GM10847 (cell line): ENCODE data around the gene ARMC8.

ENCODE experiments used
- POLR2A ChIP-seq: IDR thresholded peaks from 2 replicates; pipeline ENCODE4 v1.6.1; 2011; ENCODE audit not compliant: insufficient read length; ENCODE audit errors: extremely low read depth

Gene ARMC8

GRCh38 chr3:138222131-138222941 is 35.2 kb downstream of the ARMC8 start:
- no peak for TF ChIP-seq POLR2A

- no peak for TF ChIP-seq POLR2A
These were observed 35.8 kb downstream of the ARMC8 start for GRCh38 chr3:138222942-138223287.

- TF ChIP-seq POLR2A: no peak
These were observed 40.5 kb downstream of the ARMC8 start for GRCh38 chr3:138227650-138228049.

- TF ChIP-seq POLR2A: no peak
These were observed 43.4 kb downstream of the ARMC8 start for GRCh38 chr3:138230525-138230924.

- no peak for TF ChIP-seq POLR2A
These were observed 45.7 kb downstream of the ARMC8 start for GRCh38 chr3:138232705-138233364.

- no peak for TF ChIP-seq POLR2A
These were observed 47.5 kb downstream of the ARMC8 start for GRCh38 chr3:138234401-138235179.

GRCh38 chr3:138238711-138239110 is 51.6 kb downstream of the ARMC8 start:
- no peak for TF ChIP-seq POLR2A

- no peak for TF ChIP-seq POLR2A
These were observed 54.0 kb downstream of the ARMC8 start for GRCh38 chr3:138241061-138241460.

- no peak for TF ChIP-seq POLR2A
These were observed 54.6 kb downstream of the ARMC8 start for GRCh38 chr3:138241676-138242075.

GRCh38 chr3:138242466-138242865 is 55.4 kb downstream of the ARMC8 start:
- no peak for TF ChIP-seq POLR2A

GRCh38 chr3:138245026-138245425 is 57.9 kb downstream of the ARMC8 start:
- TF ChIP-seq POLR2A: no peak

- no peak for TF ChIP-seq POLR2A
These were observed 62.5 kb downstream of the ARMC8 start for GRCh38 chr3:138249636-138250035.

- no peak for TF ChIP-seq POLR2A
These were observed 66.5 kb downstream of the ARMC8 start for GRCh38 chr3:138253609-138254008.

GRCh38 chr3:138254216-138254615 is 67.1 kb downstream of the ARMC8 start:
- TF ChIP-seq POLR2A: no peak

GRCh38 chr3:138256022-138256421 is 68.9 kb downstream of the ARMC8 start:
- TF ChIP-seq POLR2A: no peak

GRCh38 chr3:138257986-138258385 is 70.9 kb downstream of the ARMC8 start:
- no peak for TF ChIP-seq POLR2A

- TF ChIP-seq POLR2A: no peak
These were observed 72.0 kb downstream of the ARMC8 start for GRCh38 chr3:138259126-138259525.

GRCh38 chr3:138260611-138261010 is 73.5 kb downstream of the ARMC8 start:
- TF ChIP-seq POLR2A: no peak
